Astrocyte of the spinal cord (primary cell): Measurements from ENCODE around the gene DSC3.
A peak's percentile ranks its signal among the peaks of the same experiment; 100 is the strongest.

ENCODE experiments used
- DNase-seq: peaks from one replicate; pipeline ENCODE4 v3.0.0; 2011; ENCODE audit warnings: low read depth, low spot score
- H3K4me3 ChIP-seq: 2 replicates; pipeline ENCODE4 v1.5.1; 2011; ENCODE audit warnings: low read depth, mild to moderate bottlenecking, low read length, moderate library complexity
- CTCF ChIP-seq: IDR thresholded peaks from 2 replicates; pipeline ENCODE4 v1.5.1; 2012; ENCODE audit warnings: low read depth, mild to moderate bottlenecking, low read length, inconsistent platforms
- in situ Hi-C: cut with HindIII; loops from 2 replicates; pipeline ENCODE4 v1.10.0; 2017; ENCODE audit warnings: low sequenced_read_pairs

The DSC3 gene

GRCh38 chr18:30960661-30961060, 81.9 kb downstream of the DSC3 start:
- no peak for TF ChIP-seq CTCF
- DNase-seq: no peak
- H3K4me3 ChIP-seq: no peak overlapping the region
- in situ Hi-C loops: no loop called here

GRCh38 chr18:30957066-30957465, 85.5 kb downstream of the DSC3 start:
- DNase-seq: peak; percentile 38
- in situ Hi-C loops: no loop called here
- TF ChIP-seq CTCF: no peak
- H3K4me3 ChIP-seq: no peak overlapping the region

GRCh38 chr18:30954262-30954661, 88.3 kb downstream of the DSC3 start:
- no peak for DNase-seq
- H3K4me3 ChIP-seq: no peak overlapping the region
- in situ Hi-C loops: no loop called here
- TF ChIP-seq CTCF: no peak

GRCh38 chr18:30945761-30946160, 96.8 kb downstream of the DSC3 start:
- in situ Hi-C loops: no loop called here
- H3K4me3 ChIP-seq: no peak overlapping the region
- no peak for TF ChIP-seq CTCF
- peak; percentile 65 for DNase-seq

GRCh38 chr18:30944773-30945417, 97.6 kb downstream of the DSC3 start:
- no peak overlapping the region for H3K4me3 ChIP-seq
- in situ Hi-C loops: no loop called here
- DNase-seq: no peak
- no peak for TF ChIP-seq CTCF

- in situ Hi-C loops: no loop called here
- DNase-seq: no peak
- no peak for TF ChIP-seq CTCF
- no peak overlapping the region for H3K4me3 ChIP-seq
Measured at GRCh38 chr18:30940952-30941539, 101.5 kb downstream of the DSC3 start.
